Cardiac septum (tissue), 1 donor: Measurements from ENCODE around the gene MSGN1. TPM values are rescaled to one million over a fixed set of nuclear protein-coding genes. Genes with fewer than 3 reads are reported as not detected.
"Not testable (repeated sequence)": the region's sequence is repeated elsewhere in the genome, so short reads cannot be mapped to it uniquely, and the experiment has no call there.

Source experiments
- DNase-seq: peaks from one replicate; pipeline ENCODE4 v3.0.0-alpha.2; 2020; ENCODE audit warnings: low spot score
- intact Hi-C: fragments of 100-400 bp; cut with DNase I; formaldehyde crosslinking; loops from one replicate; pipeline ENCODE4 v1.14.0; 2022
- total RNA-seq: library from RNA; stranded (reverse); fragmentation: NEBNext Ultra II Directional; extraction: Animal tissue kit (Norgen Biotek cat#: 25700); gene quantifications from one replicate; pipeline ENCODE4 v1.2.1, GENCODE V29; 2021
- donor health status: DM: no; HTN: no; CAD: no.

MSGN1 gene
- total RNA-seq, 1 donor from 2014 or later: not detected

GRCh38 chr2:17803497-17803896, 12.8 kb upstream of the MSGN1 start:
- intact Hi-C loops: no loop called here
- DNase-seq: no peak

- DNase-seq: no peak
- intact Hi-C loops: no loop called here
Observed at GRCh38 chr2:17804358-17804757, 11.9 kb upstream of the MSGN1 start.

- no peak for DNase-seq
- intact Hi-C loops: no loop called here
Observed at GRCh38 chr2:17805166-17805565, 11.1 kb upstream of the MSGN1 start.

GRCh38 chr2:17805717-17806363, 10.4 kb upstream of the MSGN1 start:
- intact Hi-C loops: no loop called here
- DNase-seq: no peak

- no peak for DNase-seq
- intact Hi-C loops: no loop called here
Observed at GRCh38 chr2:17813010-17813741, 3.1 kb upstream of the MSGN1 start.

GRCh38 chr2:17813742-17814473, 2.4 kb upstream of the MSGN1 start:
- DNase-seq: no peak
- intact Hi-C loops: no loop called here

- DNase-seq: no peak
- intact Hi-C loops: no loop called here
Observed at GRCh38 chr2:17814601-17815000, 1.7 kb upstream of the MSGN1 start.

GRCh38 chr2:17815468-17816184, 634 bp upstream of the MSGN1 start:
- no peak for DNase-seq
- intact Hi-C loops: no loop called here

- no peak for DNase-seq
- intact Hi-C loops: no loop called here
Observed at GRCh38 chr2:17818235-17818815, 2.1 kb downstream of the MSGN1 start.

- DNase-seq: no peak
- intact Hi-C loops: loop anchor here (5.0 kb wide), 1 partner anchor 69 kb away; the partner anchor contains the start of genes GEN1 and SMC6
Observed at GRCh38 chr2:17821080-17821479, 4.8 kb downstream of the MSGN1 start.

- no peak for DNase-seq
- intact Hi-C loops: loop anchor here (5.0 kb wide), 1 partner anchor 69 kb away; the partner anchor contains the start of genes GEN1 and SMC6
Observed at GRCh38 chr2:17821535-17822444, 5.5 kb downstream of the MSGN1 start.

GRCh38 chr2:17822445-17823117, 6.3 kb downstream of the MSGN1 start:
- DNase-seq: no peak
- intact Hi-C loops: loop anchor here (5.0 kb wide), 1 partner anchor 70 kb away; the partner anchor contains the start of genes GEN1 and SMC6

- intact Hi-C loops: loop anchor here (5.0 kb wide), 1 partner anchor 71 kb away; the partner anchor contains the start of genes GEN1 and SMC6
- not testable (repeated sequence) for DNase-seq
Observed at GRCh38 chr2:17823646-17824045, 7.4 kb downstream of the MSGN1 start.

GRCh38 chr2:17827316-17827715, 11.1 kb downstream of the MSGN1 start:
- intact Hi-C loops: no loop called here
- DNase-seq: no peak

- no peak for DNase-seq
- intact Hi-C loops: no loop called here
Observed at GRCh38 chr2:17827785-17828184, 11.5 kb downstream of the MSGN1 start.

- intact Hi-C loops: loop anchor here (2.0 kb wide), 1 partner anchor 112 kb away; no protein-coding TSS in a partner anchor
- peak; percentile 85 for DNase-seq
Observed at GRCh38 chr2:17830053-17831034, 14.1 kb downstream of the MSGN1 start.

- DNase-seq: no peak
- intact Hi-C loops: no loop called here
Observed at GRCh38 chr2:17835516-17835915, 19.3 kb downstream of the MSGN1 start.
